Ectodermal cell (in vitro differentiated cells): ENCODE measurements around the gene SH2D3A.
A peak's percentile ranks its signal among the peaks of the same experiment; 100 is the strongest.

Experiments used
- H3K27ac ChIP-seq: 2 replicates; pipeline ENCODE4 v1.7.0; 2013; ENCODE audit warnings: mild to moderate bottlenecking, low read depth, low read length; ENCODE audit not compliant: insufficient read depth, poor library complexity, severe bottlenecking
- H3K27me3 ChIP-seq: 2 replicates; pipeline ENCODE4 v1.7.0; 2013; ENCODE audit warnings: mild to moderate bottlenecking, low read length; ENCODE audit not compliant: insufficient read depth, control insufficient read depth, poor library complexity, severe bottlenecking
- H3K36me3 ChIP-seq: one replicate; pipeline ENCODE4 v1.7.0; 2013; ENCODE audit warnings: low read length; ENCODE audit not compliant: control insufficient read depth, insufficient read depth
- H3K4me1 ChIP-seq: one replicate; pipeline ENCODE4 v1.7.0; 2013; ENCODE audit warnings: low read length; ENCODE audit not compliant: control insufficient read depth, insufficient read depth
- H3K4me3 ChIP-seq: 2 replicates; pipeline ENCODE4 v1.7.0; 2013; ENCODE audit warnings: low read depth, low read length, control low read depth; ENCODE audit not compliant: insufficient read depth
- H3K9me3 ChIP-seq: 2 replicates; pipeline ENCODE4 v1.7.0; 2013; ENCODE audit warnings: mild to moderate bottlenecking, low read length, moderate library complexity; ENCODE audit not compliant: control insufficient read depth
- WGBS, 2 experiments: methylation state at CpG; one replicate each; pipeline ENCODE4 v1.1.7; 2013; ENCODE audit warnings: missing lambda C conversion rate in 2 of 2; 5-methylcytosine and 5-hydroxymethylcytosine counted together

Gene SH2D3A

DNA sequence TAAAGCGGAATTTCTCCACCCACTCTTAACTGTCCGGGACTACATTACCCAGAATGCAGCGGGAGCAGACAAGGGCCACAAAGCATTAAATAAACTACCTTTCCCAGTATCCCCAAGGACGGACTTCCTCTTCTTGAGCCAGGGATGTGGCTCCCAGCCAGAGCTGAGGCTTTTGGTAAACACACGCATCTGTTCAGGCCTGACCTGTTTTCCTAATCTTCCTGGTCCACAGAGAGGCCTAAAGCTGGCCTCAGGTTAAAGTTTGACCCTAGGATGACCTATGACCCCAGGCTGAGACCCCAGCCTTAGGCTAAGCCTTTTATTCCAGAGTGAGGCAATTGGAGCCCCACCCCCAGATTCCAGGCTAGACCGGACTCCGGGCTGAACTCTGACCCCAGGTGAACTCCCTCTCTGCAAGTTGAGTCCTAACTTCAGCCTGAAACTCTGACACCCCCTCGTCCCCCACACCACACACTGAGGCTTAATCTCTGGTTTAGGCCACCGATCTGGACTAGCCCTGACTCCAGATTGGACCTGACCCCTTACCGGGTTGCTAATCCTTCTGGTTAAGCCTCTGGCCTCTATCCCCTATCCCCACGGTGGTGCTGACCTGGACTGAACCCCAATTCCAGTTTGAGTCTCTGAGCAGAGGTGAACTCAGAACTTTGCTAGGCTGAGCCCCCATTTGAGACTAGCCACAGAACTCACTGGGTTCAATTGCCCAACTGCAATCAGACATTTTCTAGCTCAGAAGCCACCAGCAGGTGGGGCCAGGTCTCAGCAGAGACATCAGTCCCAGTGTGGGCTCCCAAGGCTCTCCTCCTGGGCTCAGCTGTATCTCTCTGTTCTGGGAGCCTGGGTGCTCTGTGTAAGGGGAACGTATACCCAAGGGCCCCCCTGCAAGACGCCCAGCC, 29.1 kb downstream of the SH2D3A start:
- 25% methylated on average over 13 of the region's 13 CpGs for WGBS, 2 experiments
- Histone ChIP-seq H3K9me3 (no peaks in the 10 kb centered on the region), H3K4me3 (no peak overlapping the region), H3K4me1 (peaks cover 32% of the 10 kb centered on the region), H3K27ac (peak overlapping the region; percentile 72), H3K27me3 (no peaks in the 10 kb centered on the region), H3K36me3 (no peaks in the 10 kb centered on the region)

DNA sequence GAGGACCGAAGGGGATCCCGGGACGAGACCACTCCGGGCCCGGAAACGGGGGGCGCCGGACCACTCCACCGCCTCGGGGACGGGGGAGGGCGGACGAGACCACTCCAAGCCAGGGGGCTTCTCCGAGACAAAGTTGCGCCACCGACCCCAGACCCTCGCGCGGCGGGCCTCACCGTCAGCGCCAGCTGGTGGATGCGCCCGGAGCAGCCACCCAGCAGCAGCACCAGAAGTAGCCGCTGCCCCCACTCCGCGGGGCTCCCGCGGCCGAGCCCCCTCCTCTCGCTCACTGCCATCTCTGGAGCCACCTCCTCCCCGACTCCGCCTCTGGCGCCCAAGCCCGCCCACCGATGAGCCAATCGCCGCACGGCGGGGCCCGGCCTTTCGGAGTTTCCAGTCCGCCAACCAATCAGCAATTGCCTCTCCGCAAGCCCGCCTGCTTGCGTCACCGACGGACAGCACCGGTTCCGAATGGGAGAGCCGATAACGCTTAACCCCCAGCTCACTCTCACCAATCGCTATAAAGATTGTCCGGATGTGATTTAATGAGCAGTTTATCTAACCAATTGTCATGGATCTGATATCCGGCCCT, 29.9 kb downstream of the SH2D3A start, which contains the start of gene GPR108:
Gene GPR108 (minus strand): TSS at position 297 of the 589 bp plus-strand sequence. CDS start 4 bp downstream, at position 293.
- Histone ChIP-seq H3K27me3 (no peaks in the 10 kb centered on the region), H3K27ac (peak within 1 kb of the TSS; percentile 99), H3K9me3 (no peaks in the 10 kb centered on the region), H3K4me1 (peaks cover 25% of the 10 kb centered on the region), H3K36me3 (no peaks in the 10 kb centered on the region), H3K4me3 (peak within 1 kb of the TSS; percentile 76)
- 0% methylated on average over 55 of the region's 55 CpGs for WGBS, 2 experiments

DNA sequence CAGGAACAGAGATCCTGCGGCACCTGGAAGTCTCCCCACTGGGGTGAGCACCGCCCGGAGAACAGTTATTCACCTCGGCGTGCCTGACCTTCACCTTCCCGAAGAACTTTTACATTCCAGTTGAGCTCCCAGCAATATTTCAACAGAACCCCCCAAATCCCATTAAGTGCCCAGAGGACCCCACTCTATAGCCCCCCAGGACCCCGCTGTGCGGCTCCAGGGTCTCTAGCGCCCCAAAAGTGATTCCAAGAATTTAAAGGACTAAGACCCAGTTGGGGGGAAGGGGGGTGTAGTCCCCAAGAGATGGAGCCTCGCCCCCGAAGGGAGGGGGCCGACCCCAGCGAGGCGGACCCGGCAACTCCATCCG, 30.3 kb downstream of the SH2D3A start:
- peaks cover 21% of the 10 kb centered on the region for H3K4me1 ChIP-seq
- WGBS, 2 experiments = 1% methylated on average over 16 of the region's 16 CpGs
- peak overlapping the region; percentile 76 for H3K4me3 ChIP-seq
- peaks cover 3% of the 10 kb centered on the region for H3K36me3 ChIP-seq
- no peaks in the 10 kb centered on the region for H3K9me3 ChIP-seq
- peak overlapping the region; percentile 99 for H3K27ac ChIP-seq
- no peaks in the 10 kb centered on the region for H3K27me3 ChIP-seq

DNA sequence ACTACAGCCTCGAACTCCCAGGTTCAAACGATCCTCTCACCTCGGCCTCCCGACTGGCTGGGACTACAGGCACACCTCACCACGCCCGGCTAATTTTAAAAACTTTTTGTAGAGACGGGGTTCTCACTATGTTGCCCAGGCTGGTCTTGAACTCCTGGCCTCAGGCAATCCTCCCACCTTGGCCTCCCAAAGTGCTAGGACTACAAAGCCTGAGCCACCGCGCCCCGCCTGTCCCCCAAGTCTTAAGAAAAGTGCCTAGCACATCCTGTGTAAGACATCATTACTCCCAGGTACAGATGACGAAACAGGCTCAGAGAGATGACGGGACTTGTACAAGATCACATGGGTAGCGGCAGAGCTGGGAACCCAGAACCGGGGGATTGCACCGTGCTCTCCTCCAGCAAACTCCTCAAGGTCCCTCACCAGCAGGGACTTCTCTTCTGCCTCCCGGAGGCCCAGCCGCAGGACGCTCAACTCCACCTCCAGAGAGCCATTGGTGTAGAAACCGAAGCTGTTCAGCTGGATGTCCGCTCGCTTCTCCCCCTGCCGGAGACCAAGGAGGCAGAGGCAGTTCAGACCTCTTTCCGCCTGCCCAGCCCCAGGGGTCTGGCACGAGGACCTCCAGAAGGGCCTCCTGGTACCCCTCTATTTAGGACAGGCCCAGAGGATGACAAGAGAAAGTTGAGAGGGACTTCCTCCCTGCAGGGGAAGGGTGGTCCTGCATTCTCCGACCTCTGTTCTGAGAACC, 30.9 kb downstream of the SH2D3A start:
- H3K36me3 ChIP-seq = peaks cover 3% of the 10 kb centered on the region
- peak overlapping the region; percentile 76 for H3K4me3 ChIP-seq

DNA sequence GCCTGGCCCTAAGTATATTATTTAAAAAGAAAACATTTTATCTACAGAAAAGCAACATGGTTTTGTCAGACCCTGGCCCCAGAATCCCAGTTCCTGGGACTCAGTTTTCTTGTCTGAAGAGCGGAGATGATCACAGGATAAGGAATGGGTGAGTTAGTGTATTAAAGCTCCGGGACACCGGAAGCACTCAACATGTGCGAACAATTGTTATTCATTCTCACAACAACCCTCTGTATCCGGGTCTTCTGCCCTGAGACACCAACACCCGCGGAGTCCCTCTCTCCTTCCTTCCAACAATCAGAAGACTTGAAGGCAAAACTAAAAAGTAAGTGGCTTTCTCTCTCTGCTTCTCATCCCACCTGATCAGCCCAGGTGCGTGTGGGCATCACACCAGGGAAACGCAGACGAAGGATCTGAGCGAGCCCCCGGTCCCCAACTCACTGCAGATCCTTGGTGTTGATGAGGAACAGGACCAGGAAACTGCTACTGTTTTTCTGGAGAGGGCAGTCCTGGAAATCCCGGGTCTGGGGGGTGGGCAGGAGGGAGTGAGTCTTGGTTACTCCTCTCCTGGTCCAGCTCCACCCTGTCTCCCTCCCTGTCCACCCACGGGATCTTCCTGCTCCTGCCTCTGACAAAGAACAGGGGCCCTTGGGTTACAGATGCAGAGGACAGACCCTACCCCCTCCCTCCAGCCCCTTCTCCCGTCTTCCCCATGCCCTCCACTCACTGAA, 31.9 kb downstream of the SH2D3A start:
- Histone ChIP-seq H3K27me3 (no peaks in the 10 kb centered on the region), H3K27ac (no peak overlapping the region), H3K4me1 (peaks cover 21% of the 10 kb centered on the region), H3K9me3 (no peaks in the 10 kb centered on the region), H3K4me3 (no peak overlapping the region), H3K36me3 (peaks cover 3% of the 10 kb centered on the region)
- WGBS, 2 experiments = 45 to 55% methylated on average over 15 of the region's 15 CpGs

More for the DNA sequence above, 30.9 kb downstream of the SH2D3A start:
- Histone ChIP-seq H3K27ac (peak overlapping the region; percentile 99), H3K27me3 (no peaks in the 10 kb centered on the region), H3K9me3 (no peaks in the 10 kb centered on the region), H3K4me1 (peaks cover 21% of the 10 kb centered on the region)
- 40 to 45% methylated on average over 25 of the region's 25 CpGs for WGBS, 2 experiments

DNA sequence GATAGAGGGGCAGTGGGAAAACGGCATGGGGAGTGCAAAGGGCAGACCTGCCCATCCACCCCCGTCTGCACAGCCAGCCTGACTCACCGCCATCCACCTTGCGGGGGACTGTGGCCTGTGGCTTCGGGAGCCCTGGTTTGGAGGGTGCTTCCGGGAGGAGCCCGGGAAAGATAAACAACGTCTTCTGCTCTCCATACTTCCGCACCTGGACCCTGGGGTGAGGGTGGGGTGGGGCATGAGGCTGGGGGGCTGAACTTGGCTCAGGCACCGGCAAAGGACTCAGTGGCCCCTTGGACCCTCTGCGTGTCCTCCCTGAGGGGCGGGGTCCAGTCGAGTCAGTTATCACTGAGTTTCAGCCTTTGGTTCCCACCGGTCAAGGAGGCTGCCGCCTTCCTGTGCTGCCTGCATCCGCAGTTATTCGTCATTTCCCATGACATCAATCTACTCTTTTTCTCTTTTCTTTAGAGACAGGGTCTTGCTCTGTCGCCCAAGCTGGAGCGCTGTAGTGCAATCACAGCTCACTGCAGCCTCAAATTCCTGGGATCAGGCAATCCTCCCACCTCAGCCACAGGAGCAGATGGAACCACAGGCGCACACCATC, 33.0 kb downstream of the SH2D3A start:
- Histone ChIP-seq H3K4me3 (no peak overlapping the region), H3K27me3 (no peaks in the 10 kb centered on the region), H3K9me3 (no peaks in the 10 kb centered on the region), H3K36me3 (peaks cover 3% of the 10 kb centered on the region), H3K27ac (no peak overlapping the region), H3K4me1 (peaks cover 21% of the 10 kb centered on the region)
- 88 to 91% methylated on average over 20 of the region's 20 CpGs for WGBS, 2 experiments

DNA sequence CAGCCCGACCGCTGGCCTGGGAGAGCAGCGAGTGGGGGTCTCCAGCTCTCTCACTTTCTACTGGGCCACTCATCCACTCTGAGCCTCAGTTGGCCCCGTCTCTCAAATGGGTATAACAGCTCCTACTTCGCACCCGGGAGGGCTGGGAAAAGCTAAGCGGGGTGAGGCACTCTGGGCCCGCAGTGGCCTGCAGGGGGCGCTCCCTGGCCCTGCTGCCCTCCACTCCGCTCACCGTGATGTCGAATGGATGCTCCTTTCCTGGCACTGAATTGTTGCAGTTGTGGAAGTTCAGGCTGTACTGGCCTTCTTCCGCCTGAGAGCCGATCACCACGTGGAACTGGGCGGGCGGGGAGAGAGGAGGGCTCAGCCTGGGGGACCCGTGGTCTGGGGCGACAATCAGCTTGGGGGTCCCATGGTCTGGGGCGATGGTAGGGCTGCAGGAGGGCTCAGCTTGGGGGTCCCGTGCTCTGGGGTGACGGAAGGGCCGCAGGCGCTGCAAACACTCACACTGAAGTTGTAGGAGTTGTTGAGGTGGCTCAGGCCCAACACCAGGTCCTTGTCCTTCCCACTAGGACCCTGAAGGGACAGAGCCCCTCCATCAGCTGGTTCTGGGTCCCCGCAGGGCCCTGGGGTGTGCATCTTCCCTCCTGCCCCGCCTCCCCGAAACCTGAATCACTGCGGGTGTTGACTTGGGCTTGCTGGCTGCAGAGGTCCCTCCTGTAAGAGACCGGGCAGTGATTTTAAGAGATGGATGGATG, 33.7 kb downstream of the SH2D3A start:
- Histone ChIP-seq H3K4me1 (peaks cover 15% of the 10 kb centered on the region), H3K27me3 (no peaks in the 10 kb centered on the region), H3K9me3 (no peaks in the 10 kb centered on the region), H3K36me3 (peaks cover 3% of the 10 kb centered on the region), H3K27ac (no peak overlapping the region), H3K4me3 (no peak overlapping the region)
- WGBS, 2 experiments = 92% methylated on average over 29 of the region's 29 CpGs

DNA sequence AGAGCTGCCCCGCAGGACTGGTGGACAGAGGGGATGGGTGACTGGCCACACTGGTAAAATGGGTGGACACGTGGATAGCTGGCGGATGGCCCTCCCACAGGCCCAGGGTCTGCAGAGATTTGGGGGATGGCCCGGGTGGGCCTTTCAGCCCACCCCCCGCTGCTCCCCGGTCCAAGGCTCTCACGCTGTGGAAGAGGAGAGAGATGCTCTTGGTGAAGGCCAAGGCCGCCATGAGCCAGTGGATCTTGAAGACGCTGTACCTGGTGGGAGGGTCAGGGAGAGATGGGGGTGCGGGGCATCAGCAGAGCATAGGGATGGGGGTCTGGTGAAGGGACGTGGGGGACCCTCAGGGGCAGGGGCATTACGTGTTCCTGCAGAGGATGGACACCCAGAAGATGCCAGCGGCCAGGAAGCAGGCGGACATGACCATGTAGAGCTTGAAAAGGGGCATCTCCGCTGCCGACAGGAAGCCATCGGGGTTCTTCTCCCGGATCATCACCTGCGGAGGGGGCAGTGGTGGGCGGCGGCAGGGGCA, 34.4 kb downstream of the SH2D3A start:
- peaks cover 10% of the 10 kb centered on the region for H3K4me1 ChIP-seq
- no peaks in the 10 kb centered on the region for H3K27me3 ChIP-seq
- no peaks in the 10 kb centered on the region for H3K9me3 ChIP-seq
- 96% methylated on average over 21 of the region's 21 CpGs for WGBS, 2 experiments
- H3K27ac ChIP-seq = no peak overlapping the region
- H3K4me3 ChIP-seq = no peak overlapping the region
- H3K36me3 ChIP-seq = peaks cover 3% of the 10 kb centered on the region

DNA sequence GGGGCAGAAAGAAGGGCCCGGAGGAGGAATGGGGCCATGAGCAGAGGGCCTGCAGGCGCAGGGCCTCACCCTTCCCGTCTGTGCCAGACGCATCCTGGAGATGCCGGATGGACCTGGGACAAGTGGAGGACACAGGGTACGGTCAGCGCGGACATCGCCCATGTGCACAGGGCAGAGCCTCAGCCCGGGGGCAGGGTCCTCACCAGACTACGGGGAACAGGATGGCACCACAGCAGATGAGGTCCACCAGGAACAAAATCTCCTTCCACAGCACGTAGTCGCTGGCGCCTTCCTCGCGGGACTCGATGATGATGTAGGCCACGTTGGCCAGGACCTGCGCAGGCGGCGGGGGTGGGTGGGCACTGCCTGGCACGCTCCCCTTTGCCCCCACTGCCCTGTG, 35.4 kb downstream of the SH2D3A start:
- H3K36me3 ChIP-seq = peaks cover 3% of the 10 kb centered on the region
- 92 to 94% methylated on average over 22 of the region's 22 CpGs for WGBS, 2 experiments

More for the DNA sequence above, 35.4 kb downstream of the SH2D3A start:
- Histone ChIP-seq H3K4me1 (peaks cover 10% of the 10 kb centered on the region), H3K4me3 (no peak overlapping the region), H3K27ac (no peak overlapping the region), H3K9me3 (no peaks in the 10 kb centered on the region), H3K27me3 (no peaks in the 10 kb centered on the region)
